Calu3 (cell line): Measurements from ENCODE around the gene ARHGEF19. TPM values are rescaled to one million over a fixed set of nuclear protein-coding genes. Genes with fewer than 3 reads are reported as not detected.

Experiments
- BruUV-seq: library from RNA; stranded (reverse); fragments of 400-500 nt; replicated peaks from 2 replicates; lab custom pipeline; 2021; lab: Mats Ljungman, UMichigan
- CTCF ChIA-PET: fragments of 300-600 bp; sonication (Branson Sonifier 250); formaldehyde crosslinking; loops from one replicate; lab custom pipeline; 2022; ENCODE audit warnings: antibody characterized with exemption; lab: Charles Lee
- DNase-seq: peaks from one replicate; pipeline ENCODE4 v3.0.0; 2022
- H3K27ac Mint-ChIP-seq: one replicate; pipeline ENCODE4 v1.8.0; 2022; ENCODE audit warnings: mixed read lengths; ENCODE audit not compliant: unreplicated experiment
- H3K27me3 Mint-ChIP-seq: one replicate; pipeline ENCODE4 v1.8.0; 2022; ENCODE audit warnings: mixed read lengths; ENCODE audit not compliant: unreplicated experiment
- H3K36me3 Mint-ChIP-seq: one replicate; pipeline ENCODE4 v1.8.0; 2022; ENCODE audit warnings: mild to moderate bottlenecking, moderate library complexity, mixed read lengths; ENCODE audit not compliant: insufficient read depth, unreplicated experiment
- H3K4me1 Mint-ChIP-seq: one replicate; pipeline ENCODE4 v1.8.0; 2022; ENCODE audit warnings: mild to moderate bottlenecking, low read depth, mixed read lengths; ENCODE audit not compliant: unreplicated experiment
- H3K4me3 Mint-ChIP-seq: one replicate; pipeline ENCODE4 v1.8.0; 2022; ENCODE audit warnings: mild to moderate bottlenecking, low read depth, moderate library complexity, mixed read lengths; ENCODE audit not compliant: unreplicated experiment
- H3K9me3 Mint-ChIP-seq: one replicate; pipeline ENCODE4 v1.8.0; 2022; ENCODE audit warnings: low read depth, mixed read lengths; ENCODE audit not compliant: unreplicated experiment
- CTCF ChIP-seq: fragments of 200-600 bp; IDR thresholded peaks from one replicate; pipeline ENCODE4 v1.8.0; 2022; ENCODE audit warnings: antibody characterized with exemption; ENCODE audit not compliant: unreplicated experiment
- intact Hi-C: fragments of 100-400 bp; cut with micrococcal nuclease; formaldehyde crosslinking; loops from one replicate; pipeline ENCODE4 v1.10.0; 2022; ENCODE audit not compliant: unreplicated experiment
- total RNA-seq: library from RNA; stranded (reverse); gene quantifications from 2 replicates; pipeline ENCODE4 v1.2.3, GENCODE V29; 2022

ARHGEF19 gene
- total RNA-seq, 1 experiment from 2014 or later, result 17.2 TPM

GRCh38 chr1:16149146-16149545 lies 63.3 kb downstream of the ARHGEF19 start:
- Mint-ChIP-seq H3K9me3 (no peaks in the 10 kb centered on the region), H3K27me3 (no peaks in the 10 kb centered on the region), H3K27ac (peak overlapping the region; percentile 50), H3K4me3 (no peak overlapping the region), H3K36me3 (peaks cover 99% of the 10 kb centered on the region), H3K4me1 (peaks cover 29% of the 10 kb centered on the region)
- no peak for TF ChIP-seq CTCF
- no peak for DNase-seq
- CTCF ChIA-PET, result no interaction called here
- no TSS peak for BruUV-seq
- intact Hi-C loops, result no loop called here

DNA sequence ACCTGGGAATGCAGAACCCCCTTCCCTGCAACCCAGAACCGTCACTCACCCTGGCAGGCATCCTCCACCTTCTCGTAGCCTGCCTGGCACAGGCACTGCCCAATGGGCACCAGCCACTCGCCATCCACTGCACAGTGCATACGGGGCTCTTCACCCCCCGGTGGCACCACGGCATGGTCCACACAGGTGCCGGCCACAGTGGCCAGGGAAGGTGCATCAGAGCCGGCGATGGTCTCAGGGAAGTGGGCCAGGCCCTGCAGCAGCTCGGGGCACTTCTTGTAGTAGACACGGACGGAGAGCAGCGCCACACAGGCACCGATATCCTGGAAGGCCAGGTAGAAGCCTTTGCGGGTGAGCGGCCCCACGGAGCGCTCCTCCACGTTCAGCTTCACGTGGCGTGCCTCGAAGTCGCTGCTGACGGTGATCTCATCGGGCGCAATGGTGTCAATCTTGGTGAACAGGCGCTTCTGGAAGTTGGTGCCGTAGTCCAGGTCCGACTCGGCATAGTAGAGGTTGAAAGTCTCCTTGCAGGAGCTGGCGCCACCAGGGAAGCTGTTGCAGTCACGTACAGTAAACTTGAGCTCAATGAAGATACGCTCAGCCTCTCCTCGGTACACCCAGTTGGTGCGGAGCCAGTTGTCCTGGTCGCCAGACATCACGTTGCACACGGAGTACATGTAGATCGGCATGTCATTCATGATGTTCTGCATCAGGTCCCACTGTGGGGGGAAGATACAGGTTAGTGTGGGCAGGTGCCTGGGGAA lies 63.9 kb downstream of the ARHGEF19 start:
- TF ChIP-seq CTCF, result no peak
- intact Hi-C loops, result no loop called here
- peaks cover 99% of the 10 kb centered on the region for H3K36me3 Mint-ChIP-seq
- no peak for DNase-seq
- peak overlapping the region; percentile 50 for H3K27ac Mint-ChIP-seq
- peaks cover 29% of the 10 kb centered on the region for H3K4me1 Mint-ChIP-seq
- peak overlapping the region; percentile 71 for H3K4me3 Mint-ChIP-seq
- no TSS peak for BruUV-seq
- H3K9me3 Mint-ChIP-seq, result no peaks in the 10 kb centered on the region
- CTCF ChIA-PET, result no interaction called here
- H3K27me3 Mint-ChIP-seq, result no peaks in the 10 kb centered on the region

Other genes with a start within 250 kb of the ARHGEF19 start
- 22.1 and 26.6 TPM in 2 replicates for gene ZBTB17, start 236.6 kb downstream of the ARHGEF19 start, total RNA-seq
- gene SRARP, start 208.4 kb downstream of the ARHGEF19 start, total RNA-seq, result not detected in 2 replicates
- not detected in 2 replicates for gene HSPB7, start 194.6 kb downstream of the ARHGEF19 start, total RNA-seq
- gene CLCNKA, start 190.6 kb downstream of the ARHGEF19 start, total RNA-seq, result not detected in 2 replicates
- not detected in 2 replicates for gene CLCNKB, start 168.9 kb downstream of the ARHGEF19 start, total RNA-seq
- gene FAM131C, start 139.0 kb downstream of the ARHGEF19 start, total RNA-seq, result 0.93 and 0.94 TPM in 2 replicates
- gene EPHA2, start 56.6 kb downstream of the ARHGEF19 start, total RNA-seq, result 130 and 161 TPM in 2 replicates
- gene CPLANE2, start 24.5 kb upstream of the ARHGEF19 start, total RNA-seq, result 4.2 and 7.4 TPM in 2 replicates
- gene FBXO42, start 139.8 kb upstream of the ARHGEF19 start, total RNA-seq, result 10.6 and 13.3 TPM in 2 replicates
- 95.9 and 107 TPM in 2 replicates for gene SZRD1, start 154.6 kb upstream of the ARHGEF19 start, total RNA-seq
- not detected in 2 replicates for gene SPATA21, start 224.8 kb upstream of the ARHGEF19 start, total RNA-seq
- gene NECAP2, start 228.1 kb upstream of the ARHGEF19 start, total RNA-seq, result 28.1 and 30.7 TPM in 2 replicates